Measurements from ENCODE around the gene FAM200B. TPM values are rescaled to one million over a fixed set of nuclear protein-coding genes. Genes with fewer than 3 reads are reported as not detected.

FAM200B gene
- total RNA-seq, 1 donor from 2014 or later = 33.0 TPM

DNA sequence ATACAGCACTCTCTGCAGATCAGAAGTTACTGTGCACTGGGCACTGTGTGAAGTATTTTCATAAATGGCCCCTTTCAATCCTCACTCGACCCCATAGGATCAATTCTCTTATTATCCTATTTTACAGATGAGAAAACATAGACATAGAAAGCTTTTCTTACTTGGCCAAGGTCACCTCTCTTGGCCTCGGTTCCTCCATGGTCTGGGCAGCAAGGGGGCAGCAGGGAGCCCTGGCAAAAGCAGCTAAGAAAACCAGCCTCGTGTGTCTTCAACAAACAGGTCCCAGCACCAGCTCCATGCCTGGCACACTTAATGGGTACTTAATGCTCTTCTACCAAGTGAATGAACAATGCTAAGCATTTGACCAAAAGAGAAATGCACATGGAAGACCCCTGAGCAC, 55.6 kb downstream of the FAM200B start:
- no peak for DNase-seq

DNA sequence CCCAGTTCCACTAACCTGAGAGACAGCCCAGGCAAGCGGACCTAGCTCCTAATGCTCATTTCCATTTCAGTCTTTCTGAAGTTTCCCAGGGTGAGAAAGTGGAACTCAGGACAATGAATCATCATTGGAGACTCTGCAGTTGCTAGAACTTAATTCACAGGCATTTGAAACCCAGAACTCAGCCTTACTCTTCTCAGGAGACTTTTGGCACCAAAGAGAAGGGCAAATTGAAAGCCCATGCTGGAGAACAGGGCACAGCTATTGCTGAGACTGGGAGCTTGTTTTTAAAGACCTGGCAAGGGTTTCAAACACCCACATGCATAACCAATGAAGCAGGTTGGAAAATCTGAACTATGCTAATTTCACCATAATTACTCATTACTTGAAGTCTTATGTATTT, 57.2 kb downstream of the FAM200B start:
- DNase-seq = no peak

Other genes with a start within 250 kb of the FAM200B start
- gene CC2D2A, start 211.9 kb upstream of the FAM200B start, total RNA-seq = 7.8 and 9.3 TPM in 2 replicates
- 109 and 156 TPM in 2 replicates for gene FBXL5, start 26.5 kb upstream of the FAM200B start, total RNA-seq
- gene BST1, start 21.2 kb downstream of the FAM200B start, total RNA-seq = 41.0 and 49.0 TPM in 2 replicates
- 9.4 and 22.0 TPM in 2 replicates for gene CD38, start 96.5 kb downstream of the FAM200B start, total RNA-seq

Measured in dermis blood vessel endothelial cell (primary cell).